ENCODE data around the gene MSH5.

MSH5 gene

DNA sequence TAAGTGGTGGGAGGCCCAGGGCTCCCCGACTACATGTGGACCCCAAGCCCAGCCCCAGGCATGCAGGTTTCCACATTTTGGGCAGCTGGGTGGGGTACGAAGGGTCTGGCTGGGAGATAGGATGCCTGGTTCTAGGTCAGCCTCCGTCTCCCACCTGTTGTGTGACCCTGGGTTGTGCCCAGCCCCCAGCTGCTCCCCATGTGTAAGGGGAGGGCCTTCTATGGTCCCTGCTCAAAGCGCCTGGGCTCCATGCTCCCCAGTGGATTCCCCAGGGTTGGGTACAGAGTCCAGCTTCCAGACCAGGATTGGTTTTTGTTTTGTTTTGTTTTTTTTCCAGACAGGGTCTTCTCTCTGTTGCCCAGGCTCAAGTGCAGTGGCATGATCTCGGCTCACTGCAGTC lies 38.4 kb downstream of the MSH5 start:
- H3K36me3 ChIP-seq (ENCODE audit: insufficient read depth, low read depth, low read length): peaks cover 54% of the 10 kb centered on the region
- H3K9me3 ChIP-seq (ENCODE audit: insufficient read depth, low read depth, low read length): no peaks in the 10 kb centered on the region

GRCh38 chr6:31778999-31779885 lies 39.4 kb downstream of the MSH5 start:
- Histone ChIP-seq H3K9ac (ENCODE audit: low read depth, low read length) (no peak overlapping the region), H3K27ac (ENCODE audit: low read length) (no peak overlapping the region), H3K4me1 (ENCODE audit: insufficient read depth, low read length) (no peaks in the 10 kb centered on the region), H3K27me3 (ENCODE audit: insufficient read depth, low read length) (no peaks in the 10 kb centered on the region), H3K4me3 (ENCODE audit: low read length) (no peak overlapping the region), H3K36me3 (ENCODE audit: insufficient read depth, low read depth, low read length) (peaks cover 64% of the 10 kb centered on the region), H3K9me3 (ENCODE audit: insufficient read depth, low read depth, low read length) (no peaks in the 10 kb centered on the region)

More for the DNA sequence above, 38.4 kb downstream of the MSH5 start:
- Histone ChIP-seq H3K27me3 (ENCODE audit: insufficient read depth, low read length) (no peaks in the 10 kb centered on the region), H3K4me1 (ENCODE audit: insufficient read depth, low read length) (no peaks in the 10 kb centered on the region), H3K9ac (ENCODE audit: low read depth, low read length) (no peak overlapping the region), H3K27ac (ENCODE audit: low read length) (no peak overlapping the region), H3K4me3 (ENCODE audit: low read length) (no peak overlapping the region)

DNA sequence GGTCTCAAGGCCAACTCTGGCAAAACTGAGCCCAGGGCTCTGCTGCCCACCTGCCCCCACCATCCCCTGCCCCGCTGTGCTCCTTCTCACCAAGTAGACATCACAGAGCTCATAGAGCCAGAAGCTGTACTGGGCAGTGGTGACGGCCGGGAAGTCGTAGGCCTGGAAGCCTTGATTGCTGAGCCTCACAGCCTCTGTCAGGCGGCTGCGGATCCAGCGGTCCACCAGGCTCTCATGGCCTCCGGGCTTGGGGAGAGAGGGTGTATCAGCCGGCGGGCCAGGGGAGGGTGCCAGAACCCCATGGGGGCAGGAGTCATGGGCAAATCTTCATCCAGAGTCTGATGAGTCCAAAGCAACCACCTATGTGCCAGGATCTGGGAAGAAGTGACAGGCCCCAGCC lies 40.1 kb downstream of the MSH5 start:
- Histone ChIP-seq H3K36me3 (ENCODE audit: insufficient read depth, low read depth, low read length) (peaks cover 71% of the 10 kb centered on the region), H3K4me1 (ENCODE audit: insufficient read depth, low read length) (no peaks in the 10 kb centered on the region), H3K9ac (ENCODE audit: low read depth, low read length) (no peak overlapping the region), H3K9me3 (ENCODE audit: insufficient read depth, low read depth, low read length) (no peaks in the 10 kb centered on the region), H3K4me3 (ENCODE audit: low read length) (no peak overlapping the region), H3K27ac (ENCODE audit: low read length) (no peak overlapping the region), H3K27me3 (ENCODE audit: insufficient read depth, low read length) (no peaks in the 10 kb centered on the region)

- H3K4me1 ChIP-seq (ENCODE audit: insufficient read depth, low read length): no peaks in the 10 kb centered on the region
- H3K27me3 ChIP-seq (ENCODE audit: insufficient read depth, low read length): no peaks in the 10 kb centered on the region
- H3K9ac ChIP-seq (ENCODE audit: low read depth, low read length): no peak overlapping the region
- H3K36me3 ChIP-seq (ENCODE audit: insufficient read depth, low read depth, low read length): peaks cover 79% of the 10 kb centered on the region
- H3K4me3 ChIP-seq (ENCODE audit: low read length): no peak overlapping the region
- H3K9me3 ChIP-seq (ENCODE audit: insufficient read depth, low read depth, low read length): no peaks in the 10 kb centered on the region
- H3K27ac ChIP-seq (ENCODE audit: low read length): no peak overlapping the region
These were observed 40.9 kb downstream of the MSH5 start for GRCh38 chr6:31780507-31781243.

- Histone ChIP-seq H3K4me1 (ENCODE audit: insufficient read depth, low read length) (no peaks in the 10 kb centered on the region), H3K9ac (ENCODE audit: low read depth, low read length) (no peak overlapping the region), H3K36me3 (ENCODE audit: insufficient read depth, low read depth, low read length) (peaks cover 80% of the 10 kb centered on the region), H3K4me3 (ENCODE audit: low read length) (no peak overlapping the region), H3K9me3 (ENCODE audit: insufficient read depth, low read depth, low read length) (no peaks in the 10 kb centered on the region), H3K27ac (ENCODE audit: low read length) (no peak overlapping the region), H3K27me3 (ENCODE audit: insufficient read depth, low read length) (no peaks in the 10 kb centered on the region)
These were observed 41.7 kb downstream of the MSH5 start for GRCh38 chr6:31781244-31782125.

DNA sequence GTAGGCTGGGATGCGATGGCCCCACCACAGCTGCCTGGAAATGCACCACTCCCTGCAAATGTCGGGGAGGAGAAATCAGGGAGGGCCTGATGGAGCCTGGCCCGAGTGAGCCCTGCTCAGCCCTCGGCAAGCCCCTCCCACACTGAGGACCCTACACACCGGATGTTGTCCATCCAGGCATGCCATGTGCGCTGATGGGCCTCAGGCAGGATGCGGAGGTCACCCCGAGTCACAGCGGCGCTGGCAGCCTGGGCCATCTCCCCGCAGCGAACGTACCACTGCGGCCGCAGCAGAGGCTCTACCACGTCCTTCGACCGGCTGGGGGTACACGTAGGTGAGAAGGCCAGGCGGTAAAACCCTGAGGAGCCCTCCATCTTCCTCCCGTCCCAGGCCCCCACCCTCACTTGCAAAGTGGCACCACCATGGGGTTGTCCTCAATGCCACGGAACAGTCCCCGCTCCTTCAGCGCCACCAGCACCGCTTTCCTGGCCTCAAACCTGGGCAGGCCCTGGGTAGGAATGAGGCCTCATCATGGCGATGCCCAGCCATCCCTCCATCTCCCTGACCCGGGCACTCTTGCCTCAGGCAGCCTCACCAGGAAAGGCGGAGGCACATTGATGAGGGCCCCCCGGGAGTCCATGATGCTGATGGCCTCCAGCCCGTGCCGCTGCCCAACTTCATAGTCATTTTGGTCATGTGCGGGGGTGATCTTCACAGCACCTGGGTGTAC lies 42.5 kb downstream of the MSH5 start:
- H3K9ac ChIP-seq (ENCODE audit: low read depth, low read length): no peak overlapping the region
- no peak overlapping the region for H3K27ac ChIP-seq (ENCODE audit: low read length)
- H3K4me1 ChIP-seq (ENCODE audit: insufficient read depth, low read length): no peaks in the 10 kb centered on the region
- H3K9me3 ChIP-seq (ENCODE audit: insufficient read depth, low read depth, low read length): no peaks in the 10 kb centered on the region
- peaks cover 86% of the 10 kb centered on the region for H3K36me3 ChIP-seq (ENCODE audit: insufficient read depth, low read depth, low read length)
- H3K27me3 ChIP-seq (ENCODE audit: insufficient read depth, low read length): no peaks in the 10 kb centered on the region
- H3K4me3 ChIP-seq (ENCODE audit: low read length): no peak overlapping the region

GRCh38 chr6:31784098-31784925 lies 44.5 kb downstream of the MSH5 start:
- no peak overlapping the region for H3K27ac ChIP-seq (ENCODE audit: low read length)
- H3K4me1 ChIP-seq (ENCODE audit: insufficient read depth, low read length): no peaks in the 10 kb centered on the region
- no peaks in the 10 kb centered on the region for H3K9me3 ChIP-seq (ENCODE audit: insufficient read depth, low read depth, low read length)
- H3K9ac ChIP-seq (ENCODE audit: low read depth, low read length): no peak overlapping the region
- no peaks in the 10 kb centered on the region for H3K27me3 ChIP-seq (ENCODE audit: insufficient read depth, low read length)
- no peak overlapping the region for H3K4me3 ChIP-seq (ENCODE audit: low read length)
- peaks cover 82% of the 10 kb centered on the region for H3K36me3 ChIP-seq (ENCODE audit: insufficient read depth, low read depth, low read length)

- H3K4me3 ChIP-seq (ENCODE audit: low read length): no peak overlapping the region
- H3K27ac ChIP-seq (ENCODE audit: low read length): no peak overlapping the region
- H3K4me1 ChIP-seq (ENCODE audit: insufficient read depth, low read length): no peaks in the 10 kb centered on the region
- H3K36me3 ChIP-seq (ENCODE audit: insufficient read depth, low read depth, low read length): peaks cover 80% of the 10 kb centered on the region
- no peaks in the 10 kb centered on the region for H3K27me3 ChIP-seq (ENCODE audit: insufficient read depth, low read length)
- H3K9ac ChIP-seq (ENCODE audit: low read depth, low read length): no peak overlapping the region
- no peaks in the 10 kb centered on the region for H3K9me3 ChIP-seq (ENCODE audit: insufficient read depth, low read depth, low read length)
These were observed 45.7 kb downstream of the MSH5 start for GRCh38 chr6:31785475-31785874.

- no peak overlapping the region for H3K27ac ChIP-seq (ENCODE audit: low read length)
These were observed 51.7 kb downstream of the MSH5 start for GRCh38 chr6:31791324-31792089.

DNA sequence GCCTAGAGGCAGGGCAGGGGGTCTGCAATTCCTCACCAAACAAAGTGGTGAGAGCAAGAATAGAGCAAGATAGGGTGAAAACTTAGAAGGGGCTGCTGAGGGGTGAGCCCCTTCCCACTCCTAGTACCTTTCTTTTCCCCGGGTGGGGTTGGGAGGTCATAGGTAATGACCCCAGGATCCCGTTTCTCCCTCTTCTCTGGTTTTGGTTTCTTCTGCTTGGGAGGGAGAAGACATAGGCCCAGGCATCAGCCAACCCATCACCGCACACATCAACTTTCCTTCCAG lies 52.2 kb downstream of the MSH5 start:
- Histone ChIP-seq H3K27me3 (ENCODE audit: insufficient read depth, low read length) (no peaks in the 10 kb centered on the region), H3K36me3 (ENCODE audit: insufficient read depth, low read depth, low read length) (peaks cover 50% of the 10 kb centered on the region), H3K4me3 (ENCODE audit: low read length) (no peak overlapping the region), H3K9me3 (ENCODE audit: insufficient read depth, low read depth, low read length) (no peaks in the 10 kb centered on the region), H3K4me1 (ENCODE audit: insufficient read depth, low read length) (no peaks in the 10 kb centered on the region), H3K9ac (ENCODE audit: low read depth, low read length) (no peak overlapping the region), H3K27ac (ENCODE audit: low read length) (no peak overlapping the region)

More at GRCh38 chr6:31791324-31792089, 51.7 kb downstream of the MSH5 start:
- Histone ChIP-seq H3K9ac (ENCODE audit: low read depth, low read length) (no peak overlapping the region), H3K27me3 (ENCODE audit: insufficient read depth, low read length) (no peaks in the 10 kb centered on the region), H3K36me3 (ENCODE audit: insufficient read depth, low read depth, low read length) (peaks cover 49% of the 10 kb centered on the region), H3K9me3 (ENCODE audit: insufficient read depth, low read depth, low read length) (no peaks in the 10 kb centered on the region), H3K4me1 (ENCODE audit: insufficient read depth, low read length) (no peaks in the 10 kb centered on the region), H3K4me3 (ENCODE audit: low read length) (no peak overlapping the region)

All from iPS-20b (cell line).